ENCODE data around the gene ADIPOQ.

DNA sequence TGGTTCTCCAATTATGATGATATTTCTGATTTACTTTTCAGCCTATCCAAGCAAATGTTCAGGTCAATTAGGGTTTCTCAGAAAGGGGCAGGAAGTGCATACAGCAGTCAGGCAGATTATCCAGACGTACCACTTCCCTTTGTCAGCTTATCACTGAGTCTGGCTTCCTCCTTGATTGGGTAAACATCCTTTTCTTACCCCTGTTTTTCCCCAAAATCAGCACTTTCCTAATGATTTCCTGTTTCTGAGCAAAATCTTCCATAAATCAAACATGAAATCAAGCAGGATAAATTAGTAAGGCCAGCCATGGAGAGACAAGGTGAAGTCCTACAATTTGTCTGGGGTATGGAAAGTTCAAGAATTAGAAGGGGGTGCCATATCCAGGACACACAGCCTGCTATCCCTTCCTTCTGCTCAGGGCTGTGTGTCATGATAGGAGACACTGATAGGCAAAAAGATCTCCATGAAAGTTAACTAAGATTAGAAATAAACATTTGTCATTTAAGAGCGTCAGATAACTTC lies 29.0 kb downstream of the ADIPOQ start:
- no peak for TF ChIP-seq CTCF (IDR thresholded peaks at IDR 0.05)
- TF ChIP-seq POLR2A (IDR thresholded peaks at IDR 0.05): no peak

All from thyroid gland (tissue), 4 donors.